ENCODE data around the gene STOX2.

DNA sequence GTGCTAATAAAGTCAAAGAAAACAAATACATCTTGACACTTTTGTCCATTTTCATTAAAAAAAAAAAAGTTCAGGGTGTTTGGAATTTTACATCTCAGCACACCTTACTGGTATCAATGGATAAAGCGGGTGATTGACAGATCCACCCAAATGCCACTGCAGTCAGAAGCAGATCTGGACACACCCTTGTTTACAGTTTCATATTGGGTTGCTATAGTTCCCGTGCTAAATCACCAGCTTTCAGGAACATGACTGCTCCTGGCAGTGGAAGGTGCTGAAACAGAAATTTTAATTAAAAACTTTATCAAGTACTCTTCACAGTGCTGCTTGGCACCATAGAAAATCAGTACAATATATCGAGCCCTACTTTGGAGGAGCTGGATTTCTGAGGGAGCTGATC, 116.3 kb downstream of the STOX2 start:
- no peak for TF ChIP-seq SUZ12 (IDR thresholded peaks at IDR 0.05; ENCODE audit: unreplicated experiment)
- no peak for TF ChIP-seq SP1 (IDR thresholded peaks at IDR 0.05; ENCODE audit: low read depth, low read length)

All from GM12878 (cell line).